OCI-LY1 (cell line): Measurements from ENCODE around the gene P3H3.

ENCODE experiments used
- H2AFZ ChIP-seq: fragments of 200-600 bp; sonication (generic), shearing (Covaris generic); 2 replicates; pipeline ENCODE4 v1.6.0; 2014; ENCODE audit warnings: antibody characterized with exemption, mild to moderate bottlenecking, low read length
- H3F3A ChIP-seq: fragments of 200-600 bp; sonication (generic), shearing (Covaris generic); 2 replicates; pipeline ENCODE4 v1.6.0; 2014; ENCODE audit warnings: mild to moderate bottlenecking, antibody characterized with exemption, low read length, moderate library complexity; ENCODE audit not compliant: insufficient read depth
- H3K27ac ChIP-seq: fragments of 200-600 bp; sonication (generic); 2 replicates; pipeline ENCODE4 v1.5.1; 2014; ENCODE audit warnings: low read length, mixed run types, mild to moderate bottlenecking, low read depth; ENCODE audit not compliant: poor library complexity, severe bottlenecking
- H3K27me3 ChIP-seq: fragments of 200-600 bp; sonication (generic); 2 replicates; pipeline ENCODE4 v1.6.0; 2014; ENCODE audit warnings: antibody characterized with exemption, mild to moderate bottlenecking, low read length, moderate library complexity; ENCODE audit not compliant: insufficient read depth
- H3K36me3 ChIP-seq: fragments of 200-600 bp; sonication (generic); 2 replicates; pipeline ENCODE4 v1.6.1; 2014; ENCODE audit warnings: mild to moderate bottlenecking, antibody characterized with exemption, low read length, moderate library complexity, mixed read lengths; ENCODE audit not compliant: insufficient read depth
- H3K4me1 ChIP-seq: fragments of 200-600 bp; sonication (generic); 2 replicates; pipeline ENCODE4 v1.5.1; 2014; ENCODE audit warnings: mild to moderate bottlenecking, low read length, moderate library complexity; ENCODE audit not compliant: insufficient read depth, severe bottlenecking
- H3K4me2 ChIP-seq: fragments of 200-600 bp; sonication (generic), shearing (Covaris generic); 2 replicates; pipeline ENCODE4 v1.6.1; 2014; ENCODE audit warnings: low read length
- H3K4me3 ChIP-seq: fragments of 200-600 bp; sonication (generic); 2 replicates; pipeline ENCODE4 v1.5.1; 2014; ENCODE audit warnings: low read length, low read depth, mild to moderate bottlenecking, mixed read lengths; ENCODE audit not compliant: poor library complexity, severe bottlenecking
- H3K79me2 ChIP-seq: fragments of 200-600 bp; shearing (Covaris generic); 2 replicates; pipeline ENCODE4 v1.6.1; 2016; ENCODE audit warnings: mixed run types, low read length, mixed read lengths; ENCODE audit not compliant: insufficient read depth
- H3K9ac ChIP-seq: fragments of 200-600 bp; sonication (generic), shearing (Covaris generic); 2 replicates; pipeline ENCODE4 v1.6.1; 2014; ENCODE audit warnings: mild to moderate bottlenecking, low read length, mixed read lengths
- H3K9me2 ChIP-seq: fragments of 200-600 bp; sonication (generic), shearing (Covaris generic); 2 replicates; pipeline ENCODE4 v1.6.1; 2014; ENCODE audit warnings: low read depth, mild to moderate bottlenecking, low read length, mixed read lengths
- H3K9me3 ChIP-seq: fragments of 200-600 bp; shearing (Covaris generic); 2 replicates; pipeline ENCODE4 v1.6.1; 2014; ENCODE audit warnings: low read length, mixed read lengths
- H4K20me1 ChIP-seq: fragments of 200-600 bp; sonication (generic), shearing (Covaris generic); 2 replicates; pipeline ENCODE4 v1.6.0; 2016; ENCODE audit warnings: mild to moderate bottlenecking, low read length; ENCODE audit not compliant: insufficient read depth
- EZH2 ChIP-seq: fragments of 200-600 bp; sonication (generic), shearing (Covaris generic); IDR thresholded peaks from 2 replicates; pipeline ENCODE4 v1.8.0; 2017; ENCODE audit warnings: borderline replicate concordance, mixed run types, mild to moderate bottlenecking, antibody characterized with exemption, low read length, moderate library complexity, mixed read lengths
- TF ChIP-seq, protein P1 (sequence below): fragments of 200-600 bp; sonication (generic), shearing (Covaris generic); IDR thresholded peaks from 2 replicates; pipeline ENCODE4 v1.5.1; 2017; ENCODE audit warnings: mild to moderate bottlenecking, antibody characterized with exemption, low read length, moderate library complexity, mixed read lengths

The P3H3 gene, protein sequence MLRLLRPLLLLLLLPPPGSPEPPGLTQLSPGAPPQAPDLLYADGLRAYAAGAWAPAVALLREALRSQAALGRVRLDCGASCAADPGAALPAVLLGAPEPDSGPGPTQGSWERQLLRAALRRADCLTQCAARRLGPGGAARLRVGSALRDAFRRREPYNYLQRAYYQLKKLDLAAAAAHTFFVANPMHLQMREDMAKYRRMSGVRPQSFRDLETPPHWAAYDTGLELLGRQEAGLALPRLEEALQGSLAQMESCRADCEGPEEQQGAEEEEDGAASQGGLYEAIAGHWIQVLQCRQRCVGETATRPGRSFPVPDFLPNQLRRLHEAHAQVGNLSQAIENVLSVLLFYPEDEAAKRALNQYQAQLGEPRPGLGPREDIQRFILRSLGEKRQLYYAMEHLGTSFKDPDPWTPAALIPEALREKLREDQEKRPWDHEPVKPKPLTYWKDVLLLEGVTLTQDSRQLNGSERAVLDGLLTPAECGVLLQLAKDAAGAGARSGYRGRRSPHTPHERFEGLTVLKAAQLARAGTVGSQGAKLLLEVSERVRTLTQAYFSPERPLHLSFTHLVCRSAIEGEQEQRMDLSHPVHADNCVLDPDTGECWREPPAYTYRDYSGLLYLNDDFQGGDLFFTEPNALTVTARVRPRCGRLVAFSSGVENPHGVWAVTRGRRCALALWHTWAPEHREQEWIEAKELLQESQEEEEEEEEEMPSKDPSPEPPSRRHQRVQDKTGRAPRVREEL

DNA sequence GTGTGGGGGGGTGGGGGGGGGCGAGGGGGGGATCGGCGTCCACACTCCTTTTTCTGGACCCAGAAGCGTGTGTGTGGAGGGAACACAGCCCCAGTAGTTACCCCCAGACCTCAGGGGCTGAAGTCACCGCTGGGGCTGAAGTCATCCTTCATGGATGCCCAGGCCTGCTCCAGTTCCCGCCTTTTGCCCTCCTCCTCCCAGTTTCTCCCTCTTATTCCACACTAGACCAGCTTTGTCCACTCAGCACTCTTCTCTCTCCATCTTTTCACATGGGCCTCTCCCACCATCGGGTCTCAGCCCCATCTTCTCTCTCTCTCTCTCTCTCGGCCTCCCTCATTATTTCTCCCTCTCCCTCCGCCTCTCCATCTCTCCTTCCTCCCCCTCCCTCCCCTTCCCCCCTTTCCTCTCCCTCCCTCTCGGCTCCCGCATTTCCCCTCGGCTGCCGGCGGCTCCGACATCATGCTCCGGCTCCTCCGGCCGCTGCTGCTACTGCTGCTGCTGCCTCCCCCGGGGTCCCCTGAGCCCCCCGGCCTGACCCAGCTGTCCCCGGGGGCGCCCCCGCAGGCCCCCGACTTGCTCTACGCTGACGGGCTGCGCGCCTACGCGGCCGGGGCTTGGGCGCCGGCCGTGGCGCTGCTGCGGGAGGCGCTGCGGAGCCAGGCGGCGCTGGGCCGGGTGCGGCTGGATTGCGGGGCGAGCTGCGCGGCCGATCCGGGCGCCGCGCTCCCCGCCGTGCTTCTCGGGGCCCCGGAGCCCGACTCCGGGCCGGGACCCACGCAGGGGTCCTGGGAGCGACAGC is at the start of gene P3H3:
Gene P3H3, plus strand, starts transcription at position 426 of the 799 bp plus-strand sequence. Its CDS starts 34 bp downstream, at position 460.
- no peaks in the 10 kb centered on the region for H3K9me2 ChIP-seq
- H3K27me3 ChIP-seq = peaks cover 5% of the 10 kb centered on the region; the same call in 1 of the 2 replicates
- peak within 1 kb of the TSS; percentile 49 for H3K4me2 ChIP-seq
- peak within 1 kb of the TSS; percentile 39 for H3K4me3 ChIP-seq
- H3K9me3 ChIP-seq = no peaks in the 10 kb centered on the region
- H3K4me1 ChIP-seq = peaks cover 6% of the 10 kb centered on the region
- H3F3A ChIP-seq = no peaks in the 10 kb centered on the region
- no peak within 1 kb of the TSS; the same call in 1 of the 2 replicates for H3K9ac ChIP-seq
- no peak within 1 kb of the TSS for H3K27ac ChIP-seq
- TF ChIP-seq, protein P1, sequence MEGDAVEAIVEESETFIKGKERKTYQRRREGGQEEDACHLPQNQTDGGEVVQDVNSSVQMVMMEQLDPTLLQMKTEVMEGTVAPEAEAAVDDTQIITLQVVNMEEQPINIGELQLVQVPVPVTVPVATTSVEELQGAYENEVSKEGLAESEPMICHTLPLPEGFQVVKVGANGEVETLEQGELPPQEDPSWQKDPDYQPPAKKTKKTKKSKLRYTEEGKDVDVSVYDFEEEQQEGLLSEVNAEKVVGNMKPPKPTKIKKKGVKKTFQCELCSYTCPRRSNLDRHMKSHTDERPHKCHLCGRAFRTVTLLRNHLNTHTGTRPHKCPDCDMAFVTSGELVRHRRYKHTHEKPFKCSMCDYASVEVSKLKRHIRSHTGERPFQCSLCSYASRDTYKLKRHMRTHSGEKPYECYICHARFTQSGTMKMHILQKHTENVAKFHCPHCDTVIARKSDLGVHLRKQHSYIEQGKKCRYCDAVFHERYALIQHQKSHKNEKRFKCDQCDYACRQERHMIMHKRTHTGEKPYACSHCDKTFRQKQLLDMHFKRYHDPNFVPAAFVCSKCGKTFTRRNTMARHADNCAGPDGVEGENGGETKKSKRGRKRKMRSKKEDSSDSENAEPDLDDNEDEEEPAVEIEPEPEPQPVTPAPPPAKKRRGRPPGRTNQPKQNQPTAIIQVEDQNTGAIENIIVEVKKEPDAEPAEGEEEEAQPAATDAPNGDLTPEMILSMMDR = no peak
- no peak for TF ChIP-seq EZH2
- no peak within 1 kb of the TSS for H2AFZ ChIP-seq
- no peaks in the 10 kb centered on the region for H3K36me3 ChIP-seq
- H3K79me2 ChIP-seq = no peaks in the 10 kb centered on the region
- no peaks in the 10 kb centered on the region for H4K20me1 ChIP-seq

DNA sequence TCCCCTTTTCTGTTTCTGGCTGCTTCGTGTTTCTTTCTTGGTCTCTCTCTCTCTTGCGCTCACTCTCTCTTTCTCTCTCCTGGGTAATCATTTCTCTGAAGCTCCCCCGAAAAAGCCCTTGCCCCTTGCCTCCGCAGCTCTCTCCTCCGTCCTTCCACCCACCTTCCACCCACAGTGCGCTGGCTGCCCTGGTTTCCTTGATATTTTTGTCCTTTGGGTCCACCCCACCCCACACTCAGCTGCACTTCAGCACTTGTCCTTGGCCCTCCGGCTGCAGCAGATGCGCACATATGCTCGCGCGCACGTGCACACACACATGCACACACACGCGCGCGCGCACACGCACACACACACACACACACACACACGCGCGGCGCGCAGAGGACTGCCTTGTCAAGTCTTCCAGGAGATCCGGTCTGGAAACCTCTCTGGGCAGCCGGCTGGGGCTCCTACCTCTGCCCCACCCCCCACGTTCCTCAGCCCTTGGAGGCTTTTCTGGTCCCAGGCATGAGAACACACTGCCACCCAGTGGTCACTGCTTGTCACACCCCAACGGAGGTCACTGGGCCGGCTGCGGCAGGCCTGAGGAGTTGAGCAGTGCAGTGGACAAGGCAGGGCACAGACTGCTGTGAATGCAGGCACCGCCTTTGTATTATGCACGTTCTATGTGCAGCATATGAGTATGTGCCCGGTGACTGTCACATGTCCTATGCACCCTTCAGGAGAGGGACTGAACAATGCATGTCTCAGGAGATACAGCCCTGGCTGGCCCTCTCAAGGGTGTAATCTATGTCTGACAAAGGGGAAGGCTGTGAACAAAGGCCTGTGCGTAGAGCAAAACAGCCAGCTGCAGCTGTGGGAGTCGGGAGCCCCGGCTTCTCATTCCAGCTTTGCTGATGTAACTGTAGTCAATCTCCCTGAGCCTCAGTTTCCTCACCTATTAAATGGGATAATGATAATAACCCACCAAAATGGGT is 49.3 kb upstream of the P3H3 start:
- Histone ChIP-seq H3K27ac (no peak overlapping the region), H3K9ac (peak overlapping the region; percentile 43; the same call in 1 of the 2 replicates), H3F3A (no peaks in the 10 kb centered on the region), H3K9me3 (no peaks in the 10 kb centered on the region), H3K27me3 (0 out of 2 replicates have a peak, but pooled peaks cover 10% of the 10 kb centered on the region), H3K4me1 (peaks cover 22% of the 10 kb centered on the region), H3K4me3 (peak overlapping the region; percentile 59), H3K36me3 (no peaks in the 10 kb centered on the region), H2AFZ (no peak overlapping the region), H4K20me1 (no peaks in the 10 kb centered on the region), H3K9me2 (no peaks in the 10 kb centered on the region), H3K79me2 (no peaks in the 10 kb centered on the region), H3K4me2 (peak overlapping the region; percentile 78)
- no peak for TF ChIP-seq EZH2
- TF ChIP-seq, protein P1 = peak; percentile 97
